Omental fat pad (tissue), 4 donors: Measurements from ENCODE around the gene DYNC2LI1. TPM values are rescaled to one million over a fixed set of nuclear protein-coding genes. Genes with fewer than 3 reads are reported as not detected.

Experiments used
- ATAC-seq: fragments of 150-250 bp; one replicate; pipeline ENCODE4 v1.9.1; 2016; ENCODE audit warnings: mild to moderate bottlenecking, moderate library complexity; ENCODE audit not compliant: low FRiP score
- DNase-seq: peaks from one replicate; pipeline ENCODE4 v3.0.0-alpha.2; 2019; ENCODE audit warnings: low spot score
- CTCF ChIP-seq, 3 donors: fragments of 450-650 bp; IDR thresholded peaks; one replicate each; pipeline ENCODE4 v1.5.1; 2016 to 2017; ENCODE audit warnings: antibody characterized with exemption in 3 of 3, mild to moderate bottlenecking in 3 of 3, moderate library complexity in 2 of 3
- total RNA-seq, 4 donors: library from RNA; depleted of rRNA; stranded (reverse); fragments of >200 nt; gene quantifications; one replicate each; pipeline ENCODE4 v1.1.0, GENCODE V29; 2016

The DYNC2LI1 gene
- total RNA-seq, 4 donors from 2014 or later = 13.2 to 24.3 (median 17.1) TPM

DNA sequence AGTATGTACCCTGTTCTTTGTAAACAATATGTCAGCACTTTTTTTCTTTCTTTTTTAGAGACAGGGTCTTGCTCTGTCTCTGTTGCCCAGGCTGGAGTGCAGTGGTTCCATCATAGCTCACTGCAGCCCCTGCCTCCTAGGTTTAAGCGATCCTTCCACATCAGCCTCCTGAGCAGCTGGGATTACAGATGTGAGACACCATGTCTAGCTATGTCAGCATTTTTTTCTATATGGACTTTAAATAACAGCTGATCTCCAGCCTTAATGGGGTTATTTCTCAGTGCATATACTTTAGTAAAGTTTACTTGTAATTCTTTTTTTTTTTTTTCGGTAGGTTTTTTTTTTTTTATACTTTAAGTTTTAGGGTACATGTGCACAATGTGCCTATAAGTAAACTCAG, 38.2 kb downstream of the DYNC2LI1 start:
- DNase-seq = no peak
- no peak for TF ChIP-seq CTCF (IDR thresholded peaks at IDR 0.05)
- no peak for ATAC-seq

- no peak for TF ChIP-seq CTCF (IDR thresholded peaks at IDR 0.05)
- no peak for ATAC-seq
- no peak for DNase-seq
These were observed 39.1 kb downstream of the DYNC2LI1 start for GRCh38 chr2:43812947-43813346.

GRCh38 chr2:43814711-43815110, 40.9 kb downstream of the DYNC2LI1 start:
- DNase-seq (no peak), ATAC-seq (no peak)
- no peak for TF ChIP-seq CTCF (IDR thresholded peaks at IDR 0.05)

- ATAC-seq = no peak
- no peak for TF ChIP-seq CTCF (IDR thresholded peaks at IDR 0.05)
- no peak for DNase-seq
These were observed 44.9 kb downstream of the DYNC2LI1 start for GRCh38 chr2:43818761-43819160.

DNA sequence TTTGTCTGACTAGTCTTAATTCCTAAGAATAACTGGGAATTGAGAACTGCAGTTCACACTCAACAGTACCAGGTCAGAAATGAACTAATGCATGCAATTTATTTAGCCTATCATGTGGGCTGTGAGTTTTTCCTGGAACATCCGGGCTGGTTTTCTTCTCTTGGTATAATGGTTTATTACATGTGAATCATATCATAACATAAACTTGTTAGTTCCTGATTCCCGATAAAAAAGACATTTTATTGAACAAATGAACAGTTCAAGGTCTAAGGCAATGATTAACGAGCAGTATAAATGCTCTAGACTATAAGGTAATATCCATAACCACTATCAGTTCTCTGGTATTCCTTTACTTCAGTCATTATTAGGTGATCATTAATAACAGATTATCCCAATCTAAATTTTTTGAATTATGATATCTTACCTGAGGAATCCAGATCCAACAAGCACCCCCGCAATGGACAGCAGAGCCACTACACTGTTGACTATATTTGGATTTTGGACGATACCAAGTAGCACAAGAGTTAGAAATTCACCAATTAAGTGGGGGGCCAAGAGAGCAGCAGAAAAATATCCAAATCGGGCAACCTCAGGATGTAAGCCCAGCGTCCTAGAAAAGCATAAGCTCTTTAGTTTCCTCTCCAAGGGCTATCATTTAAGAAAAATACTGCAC, 45.8 kb downstream of the DYNC2LI1 start:
- DNase-seq = no peak
- no peak for TF ChIP-seq CTCF (IDR thresholded peaks at IDR 0.05)
- ATAC-seq = no peak

DNA sequence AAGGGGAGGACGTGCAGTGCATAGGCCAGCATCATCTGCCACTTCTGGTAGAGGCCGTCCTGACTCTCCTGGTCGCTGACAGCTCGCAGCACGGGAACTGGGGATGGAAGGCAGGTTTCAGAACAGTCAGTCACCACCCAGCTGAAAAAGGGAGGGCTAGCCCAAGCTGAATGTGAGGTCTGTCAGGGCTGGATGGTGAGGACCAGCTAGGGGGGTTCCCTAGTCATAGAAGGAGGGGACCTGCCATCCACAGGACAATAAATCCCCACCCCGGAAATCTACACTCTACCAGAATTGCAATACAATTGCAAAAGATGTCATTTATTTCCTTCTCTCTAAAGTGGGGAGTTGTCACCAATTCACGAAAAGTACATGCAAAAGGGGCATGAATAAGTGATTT, 49.0 kb downstream of the DYNC2LI1 start:
- ATAC-seq (no peak), DNase-seq (no peak)
- no peak for TF ChIP-seq CTCF (IDR thresholded peaks at IDR 0.05)

- ATAC-seq = no peak
- DNase-seq = no peak
- TF ChIP-seq CTCF (IDR thresholded peaks at IDR 0.05) = no peak
These were observed 49.9 kb downstream of the DYNC2LI1 start for GRCh38 chr2:43823751-43824150.
